AG09309 (cell line): ENCODE data around the gene CD9.
A peak's percentile ranks its signal among the peaks of the same experiment; 100 is the strongest.
"Not testable (repeated sequence)": the region's sequence is repeated elsewhere in the genome, so short reads cannot be mapped to it uniquely, and the experiment has no call there.

Experiments used
- DNase-seq: peaks from one replicate; pipeline ENCODE4 v3.0.0-alpha.2; 2010; ENCODE audit warnings: low read depth
- H3K4me3 ChIP-seq: 2 replicates; pipeline ENCODE4 v1.5.1; 2011; ENCODE audit warnings: mild to moderate bottlenecking, low read depth, low read length, moderate library complexity; ENCODE audit not compliant: control insufficient read depth
- TF ChIP-seq, protein P1 (sequence below): IDR thresholded peaks from 2 replicates; pipeline ENCODE4 v1.5.1; 2011; ENCODE audit warnings: mild to moderate bottlenecking, low read depth, low read length, inconsistent platforms; ENCODE audit not compliant: insufficient read depth, control insufficient read depth; ENCODE audit errors: missing control alignments

Gene CD9

DNA sequence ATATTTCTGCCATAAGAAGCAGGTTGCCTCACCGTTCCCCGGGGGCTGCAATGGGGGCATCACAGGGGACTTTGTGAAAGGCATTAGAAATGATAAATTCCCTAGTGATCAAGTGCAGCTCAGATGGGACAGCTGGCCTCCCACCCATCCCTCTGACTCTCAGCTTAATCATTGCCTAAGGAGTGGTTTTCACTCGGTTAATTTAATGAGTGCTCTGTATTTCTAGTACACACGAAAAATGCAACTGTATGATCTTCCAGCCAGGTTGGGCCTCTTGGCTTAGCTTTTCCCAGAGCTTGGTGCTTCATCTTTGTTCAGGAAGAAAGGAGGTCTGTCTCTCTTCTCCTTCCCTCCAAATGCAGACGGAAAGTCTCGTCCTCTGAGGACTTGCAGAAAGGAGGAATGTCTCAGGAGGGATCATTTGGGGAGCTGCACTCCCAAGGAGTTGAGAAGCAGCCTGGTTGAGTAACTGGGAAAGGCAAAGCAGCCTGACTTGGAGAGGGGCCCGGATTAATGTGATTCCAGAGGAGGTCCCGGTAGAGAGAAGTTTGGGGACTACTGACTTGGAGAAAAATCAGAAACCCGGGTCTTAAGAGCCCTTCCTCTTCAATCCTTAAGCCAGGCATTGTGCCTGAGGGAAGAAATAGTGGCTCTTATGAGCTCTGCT, 7.2 kb downstream of the CD9 start:
- no peak overlapping the region for H3K4me3 ChIP-seq
- TF ChIP-seq, protein P1, sequence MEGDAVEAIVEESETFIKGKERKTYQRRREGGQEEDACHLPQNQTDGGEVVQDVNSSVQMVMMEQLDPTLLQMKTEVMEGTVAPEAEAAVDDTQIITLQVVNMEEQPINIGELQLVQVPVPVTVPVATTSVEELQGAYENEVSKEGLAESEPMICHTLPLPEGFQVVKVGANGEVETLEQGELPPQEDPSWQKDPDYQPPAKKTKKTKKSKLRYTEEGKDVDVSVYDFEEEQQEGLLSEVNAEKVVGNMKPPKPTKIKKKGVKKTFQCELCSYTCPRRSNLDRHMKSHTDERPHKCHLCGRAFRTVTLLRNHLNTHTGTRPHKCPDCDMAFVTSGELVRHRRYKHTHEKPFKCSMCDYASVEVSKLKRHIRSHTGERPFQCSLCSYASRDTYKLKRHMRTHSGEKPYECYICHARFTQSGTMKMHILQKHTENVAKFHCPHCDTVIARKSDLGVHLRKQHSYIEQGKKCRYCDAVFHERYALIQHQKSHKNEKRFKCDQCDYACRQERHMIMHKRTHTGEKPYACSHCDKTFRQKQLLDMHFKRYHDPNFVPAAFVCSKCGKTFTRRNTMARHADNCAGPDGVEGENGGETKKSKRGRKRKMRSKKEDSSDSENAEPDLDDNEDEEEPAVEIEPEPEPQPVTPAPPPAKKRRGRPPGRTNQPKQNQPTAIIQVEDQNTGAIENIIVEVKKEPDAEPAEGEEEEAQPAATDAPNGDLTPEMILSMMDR, result no peak
- no peak for DNase-seq

DNA sequence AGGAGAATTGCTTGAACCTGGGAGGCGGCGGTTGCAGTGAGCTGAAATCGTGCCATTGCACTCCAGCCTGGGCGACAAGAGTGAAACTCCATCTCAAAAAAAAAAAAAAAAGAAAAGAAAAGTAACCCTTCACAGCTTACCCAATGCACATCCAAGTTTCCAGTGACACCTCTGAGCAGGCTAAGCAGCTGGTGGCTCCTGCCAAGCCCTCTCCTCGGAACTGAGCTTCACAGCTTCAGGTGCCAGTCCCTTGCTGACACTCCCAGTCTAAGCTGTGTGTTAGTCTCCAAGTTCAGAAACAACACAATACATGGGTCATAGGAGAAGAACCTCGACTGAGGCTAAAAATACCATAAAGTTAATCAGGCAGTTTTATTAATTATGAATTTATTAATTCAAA, 7.9 kb downstream of the CD9 start:
- TF ChIP-seq, protein P1, result no peak
- DNase-seq, result no peak

DNA sequence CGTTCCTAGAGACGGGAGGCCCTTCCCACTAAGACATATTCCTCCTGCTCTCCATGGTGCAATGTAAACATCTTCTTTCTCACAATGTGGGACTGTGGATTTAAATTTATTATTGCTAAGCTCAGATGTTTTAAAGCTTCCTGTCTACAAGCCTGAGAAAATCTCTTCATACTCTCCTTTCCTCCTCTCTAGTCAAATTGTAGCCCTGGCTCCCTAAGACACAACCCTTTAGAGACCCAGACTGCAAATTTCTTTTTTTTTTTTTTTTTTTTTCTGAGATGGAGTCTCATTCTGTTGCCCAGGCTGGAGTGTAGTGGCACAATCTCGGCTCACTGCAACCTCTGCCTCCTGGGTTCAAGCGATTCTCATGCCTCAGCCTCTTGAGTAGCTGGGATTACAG, 9.2 kb downstream of the CD9 start:
- not testable (repeated sequence) for DNase-seq, H3K4me3 ChIP-seq

More for the DNA sequence above, 7.9 kb downstream of the CD9 start:
- no peak overlapping the region for H3K4me3 ChIP-seq

DNA sequence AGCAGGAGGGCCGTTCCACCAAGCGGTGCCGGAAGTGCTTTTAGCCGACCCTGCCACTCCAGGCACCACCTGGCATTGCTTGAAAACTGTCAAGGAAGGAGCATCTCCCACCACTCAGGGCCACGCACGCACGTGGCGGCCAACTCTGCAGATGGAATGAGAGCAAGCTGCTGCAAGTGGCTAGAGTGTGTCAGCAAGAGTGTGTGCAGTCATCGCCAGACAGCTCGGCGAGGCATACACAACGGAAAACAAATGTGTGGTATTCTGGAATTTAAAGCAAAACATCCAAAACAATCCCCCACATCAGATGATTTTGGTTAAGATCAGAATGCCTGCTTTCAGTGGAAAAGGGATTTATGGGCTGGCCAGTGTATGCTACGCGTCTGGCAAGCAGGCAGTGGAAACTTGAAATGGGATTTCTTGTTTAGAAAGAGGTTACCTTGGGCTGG, 11.2 kb downstream of the CD9 start:
- DNase-seq, result peak; percentile 73

DNA sequence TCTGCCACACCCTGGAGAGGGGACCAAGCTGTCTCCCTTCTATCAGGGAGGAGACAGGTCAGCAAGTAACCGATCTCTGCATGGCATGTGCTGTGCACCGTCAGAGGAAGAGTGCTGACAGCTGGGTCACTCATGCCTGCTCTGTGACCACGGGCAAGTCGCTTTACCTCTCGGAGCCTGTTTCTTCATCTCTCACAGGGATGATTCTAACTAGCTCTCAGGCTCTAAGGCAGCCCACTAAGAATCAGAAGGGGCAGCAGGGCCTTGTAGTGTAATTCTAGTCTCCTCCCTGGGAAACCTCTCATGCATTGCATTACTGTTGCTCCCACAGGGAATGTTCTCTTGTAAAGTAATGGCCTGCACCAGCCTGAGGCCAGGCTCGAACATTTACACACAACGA, 11.9 kb downstream of the CD9 start:
- TF ChIP-seq, protein P1, result no peak
- H3K4me3 ChIP-seq, result no peak overlapping the region

More for the DNA sequence above, 11.2 kb downstream of the CD9 start:
- H3K4me3 ChIP-seq, result no peak overlapping the region
- TF ChIP-seq, protein P1, result no peak

DNA sequence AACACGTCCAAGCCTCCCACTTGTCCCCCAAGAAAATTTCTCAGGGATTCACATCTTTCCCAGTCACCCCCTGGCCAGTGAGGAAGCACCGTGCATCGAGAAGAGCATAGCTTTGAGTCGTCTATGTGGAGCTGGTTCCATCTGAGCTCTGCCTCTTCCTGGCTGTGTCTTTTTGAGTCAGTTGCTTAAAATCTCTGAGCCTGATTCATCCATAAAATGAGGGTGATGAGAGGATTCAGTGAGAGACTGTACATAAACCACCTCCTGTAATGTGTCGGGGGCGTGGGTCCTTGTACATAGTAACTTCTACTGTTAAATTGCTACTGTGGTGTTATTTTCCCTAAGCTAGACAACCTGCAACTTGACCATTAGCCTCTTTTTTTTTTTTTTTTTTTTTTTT, 13.8 kb downstream of the CD9 start:
- TF ChIP-seq, protein P1, result no peak
- no peak overlapping the region for H3K4me3 ChIP-seq
- no peak for DNase-seq

More for the DNA sequence above, 11.9 kb downstream of the CD9 start:
- no peak for DNase-seq

DNA sequence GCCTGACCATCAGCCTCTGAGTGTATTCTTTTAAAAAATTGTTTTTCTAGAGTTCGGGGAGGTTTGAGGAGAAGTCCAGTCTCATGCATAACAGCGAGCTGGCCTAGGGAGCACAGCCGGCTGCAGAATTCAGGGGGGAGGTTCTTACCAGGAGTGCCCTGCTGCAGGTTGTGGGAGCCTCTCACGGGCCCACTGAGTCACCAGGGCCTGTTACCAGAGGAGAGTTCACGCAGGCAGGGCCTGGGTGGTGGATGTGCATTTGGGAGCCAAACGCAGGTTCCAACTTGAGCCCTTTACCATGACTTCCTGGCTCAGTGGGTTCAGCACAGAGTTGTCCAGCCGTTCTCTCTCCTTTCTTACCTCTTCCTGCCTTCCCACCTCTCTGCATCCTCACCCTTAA, 14.4 kb downstream of the CD9 start:
- H3K4me3 ChIP-seq, result no peak overlapping the region
- no peak for DNase-seq
- TF ChIP-seq, protein P1, result no peak
